ENCODE measurements around the gene ANO10. TPM values are rescaled to one million over a fixed set of nuclear protein-coding genes. Genes with fewer than 3 reads are reported as not detected.

The ANO10 gene
- polyA plus RNA-seq, 1 donor from 2014 or later, result 11.1 TPM

DNA sequence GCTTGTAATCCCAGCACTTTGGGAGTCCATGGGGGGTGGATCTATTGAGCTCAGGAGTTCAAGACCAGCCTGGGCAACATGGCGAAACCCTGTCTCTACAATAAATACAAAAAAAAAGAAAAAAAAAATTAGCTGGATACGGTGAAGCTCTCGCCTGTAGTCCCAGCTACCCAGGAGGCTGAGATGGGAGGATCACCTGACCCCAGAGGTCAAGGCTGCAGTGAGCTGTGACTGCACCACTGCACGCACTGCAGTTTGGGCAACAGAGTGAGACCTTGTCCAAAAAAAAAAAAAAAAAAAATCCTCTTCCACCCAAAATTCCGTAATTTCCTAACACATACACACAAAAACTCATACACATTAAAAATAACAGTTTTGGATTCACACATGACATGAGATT, 2.2 kb downstream of the ANO10 start:
- no peak overlapping the region for H3K9ac ChIP-seq (ENCODE audit: low read length)
- H3K27me3 ChIP-seq (ENCODE audit: insufficient read depth, low read depth, low read length), result no peaks in the 10 kb centered on the region
- H3K79me2 ChIP-seq (replicated peaks; ENCODE audit: insufficient read depth, low read length), result no peaks in the 10 kb centered on the region
- no peak overlapping the region for H3K4me2 ChIP-seq (ENCODE audit: low read length)
- no peaks in the 10 kb centered on the region for H3K36me3 ChIP-seq (ENCODE audit: insufficient read depth, low read length)
- no peaks in the 10 kb centered on the region for H4K20me1 ChIP-seq (ENCODE audit: insufficient read depth)
- H2AFZ ChIP-seq (ENCODE audit: low read depth, low read length), result no peak overlapping the region
- no peaks in the 10 kb centered on the region for H3K9me3 ChIP-seq (ENCODE audit: low read length)
- no peak overlapping the region for H3K27ac ChIP-seq (ENCODE audit: low read length)
- H3F3A ChIP-seq (ENCODE audit: insufficient read depth, low read length, poor library complexity, severe bottlenecking), result no peaks in the 10 kb centered on the region
- TF ChIP-seq, protein P1, sequence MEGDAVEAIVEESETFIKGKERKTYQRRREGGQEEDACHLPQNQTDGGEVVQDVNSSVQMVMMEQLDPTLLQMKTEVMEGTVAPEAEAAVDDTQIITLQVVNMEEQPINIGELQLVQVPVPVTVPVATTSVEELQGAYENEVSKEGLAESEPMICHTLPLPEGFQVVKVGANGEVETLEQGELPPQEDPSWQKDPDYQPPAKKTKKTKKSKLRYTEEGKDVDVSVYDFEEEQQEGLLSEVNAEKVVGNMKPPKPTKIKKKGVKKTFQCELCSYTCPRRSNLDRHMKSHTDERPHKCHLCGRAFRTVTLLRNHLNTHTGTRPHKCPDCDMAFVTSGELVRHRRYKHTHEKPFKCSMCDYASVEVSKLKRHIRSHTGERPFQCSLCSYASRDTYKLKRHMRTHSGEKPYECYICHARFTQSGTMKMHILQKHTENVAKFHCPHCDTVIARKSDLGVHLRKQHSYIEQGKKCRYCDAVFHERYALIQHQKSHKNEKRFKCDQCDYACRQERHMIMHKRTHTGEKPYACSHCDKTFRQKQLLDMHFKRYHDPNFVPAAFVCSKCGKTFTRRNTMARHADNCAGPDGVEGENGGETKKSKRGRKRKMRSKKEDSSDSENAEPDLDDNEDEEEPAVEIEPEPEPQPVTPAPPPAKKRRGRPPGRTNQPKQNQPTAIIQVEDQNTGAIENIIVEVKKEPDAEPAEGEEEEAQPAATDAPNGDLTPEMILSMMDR (IDR thresholded peaks at IDR 0.05; ENCODE audit: poor library complexity, severe bottlenecking), result no peak
- TF ChIP-seq TAF1 (IDR thresholded peaks at IDR 0.05; ENCODE audit: low read depth) (no peak), SMC3 (conservative IDR thresholded peaks at IDR 0.05; ENCODE audit: poor library complexity) (no peak), POLR2AphosphoS5 (IDR thresholded peaks at IDR 0.05) (no peak), MXI1 (conservative IDR thresholded peaks at IDR 0.05; ENCODE audit: poor library complexity, severe bottlenecking) (no peak), EZH2 (IDR thresholded peaks at IDR 0.05; ENCODE audit: borderline replicate concordance, insufficient read depth, low read length, poor library complexity, severe bottlenecking) (no peak), EP300 (conservative IDR thresholded peaks at IDR 0.05; ENCODE audit: poor library complexity, severe bottlenecking) (no peak)
- TF ChIP-seq, protein P2, sequence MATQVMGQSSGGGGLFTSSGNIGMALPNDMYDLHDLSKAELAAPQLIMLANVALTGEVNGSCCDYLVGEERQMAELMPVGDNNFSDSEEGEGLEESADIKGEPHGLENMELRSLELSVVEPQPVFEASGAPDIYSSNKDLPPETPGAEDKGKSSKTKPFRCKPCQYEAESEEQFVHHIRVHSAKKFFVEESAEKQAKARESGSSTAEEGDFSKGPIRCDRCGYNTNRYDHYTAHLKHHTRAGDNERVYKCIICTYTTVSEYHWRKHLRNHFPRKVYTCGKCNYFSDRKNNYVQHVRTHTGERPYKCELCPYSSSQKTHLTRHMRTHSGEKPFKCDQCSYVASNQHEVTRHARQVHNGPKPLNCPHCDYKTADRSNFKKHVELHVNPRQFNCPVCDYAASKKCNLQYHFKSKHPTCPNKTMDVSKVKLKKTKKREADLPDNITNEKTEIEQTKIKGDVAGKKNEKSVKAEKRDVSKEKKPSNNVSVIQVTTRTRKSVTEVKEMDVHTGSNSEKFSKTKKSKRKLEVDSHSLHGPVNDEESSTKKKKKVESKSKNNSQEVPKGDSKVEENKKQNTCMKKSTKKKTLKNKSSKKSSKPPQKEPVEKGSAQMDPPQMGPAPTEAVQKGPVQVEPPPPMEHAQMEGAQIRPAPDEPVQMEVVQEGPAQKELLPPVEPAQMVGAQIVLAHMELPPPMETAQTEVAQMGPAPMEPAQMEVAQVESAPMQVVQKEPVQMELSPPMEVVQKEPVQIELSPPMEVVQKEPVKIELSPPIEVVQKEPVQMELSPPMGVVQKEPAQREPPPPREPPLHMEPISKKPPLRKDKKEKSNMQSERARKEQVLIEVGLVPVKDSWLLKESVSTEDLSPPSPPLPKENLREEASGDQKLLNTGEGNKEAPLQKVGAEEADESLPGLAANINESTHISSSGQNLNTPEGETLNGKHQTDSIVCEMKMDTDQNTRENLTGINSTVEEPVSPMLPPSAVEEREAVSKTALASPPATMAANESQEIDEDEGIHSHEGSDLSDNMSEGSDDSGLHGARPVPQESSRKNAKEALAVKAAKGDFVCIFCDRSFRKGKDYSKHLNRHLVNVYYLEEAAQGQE (IDR thresholded peaks at IDR 0.05; ENCODE audit: borderline replicate concordance), result no peak
- H3K9me2 ChIP-seq (ENCODE audit: insufficient read depth, low read length), result no peaks in the 10 kb centered on the region
- no peak overlapping the region for H3K4me3 ChIP-seq (ENCODE audit: low read length)

DNA sequence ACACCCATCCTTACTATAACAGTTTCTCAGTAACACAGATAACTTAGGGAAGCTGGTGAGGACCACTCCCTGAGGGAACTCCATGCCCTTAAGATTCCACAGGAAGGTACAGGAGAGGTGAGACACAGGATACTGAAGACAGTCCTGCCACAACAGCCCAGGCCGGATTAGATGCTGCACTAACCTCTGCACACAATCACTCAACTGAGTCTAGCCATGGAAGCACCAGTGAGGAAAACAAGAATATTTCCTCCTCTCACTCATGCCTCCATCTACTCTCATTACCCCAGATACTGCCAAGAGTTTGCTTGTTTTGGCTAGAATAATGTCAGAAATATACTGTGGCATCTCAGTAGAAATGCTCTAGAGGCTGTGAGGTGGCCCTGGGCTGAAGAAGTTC, 3.7 kb downstream of the ANO10 start:
- Histone ChIP-seq H3K27me3 (ENCODE audit: insufficient read depth, low read depth, low read length) (no peaks in the 10 kb centered on the region), H3F3A (ENCODE audit: insufficient read depth, low read length, poor library complexity, severe bottlenecking) (no peaks in the 10 kb centered on the region)

More for the DNA sequence above, 3.7 kb downstream of the ANO10 start:
- no peaks in the 10 kb centered on the region for H3K9me3 ChIP-seq (ENCODE audit: low read length)
- no peak overlapping the region for H3K27ac ChIP-seq (ENCODE audit: low read length)
- H3K4me3 ChIP-seq (ENCODE audit: low read length), result no peak overlapping the region
- H3K9ac ChIP-seq (ENCODE audit: low read length), result no peak overlapping the region
- H3K79me2 ChIP-seq (replicated peaks; ENCODE audit: insufficient read depth, low read length), result no peaks in the 10 kb centered on the region
- H3K4me2 ChIP-seq (ENCODE audit: low read length), result no peak overlapping the region
- H4K20me1 ChIP-seq (ENCODE audit: insufficient read depth), result no peaks in the 10 kb centered on the region
- no peaks in the 10 kb centered on the region for H3K9me2 ChIP-seq (ENCODE audit: insufficient read depth, low read length)
- H2AFZ ChIP-seq (ENCODE audit: low read depth, low read length), result no peak overlapping the region
- TF ChIP-seq, protein P2 (IDR thresholded peaks at IDR 0.05; ENCODE audit: borderline replicate concordance), result no peak
- TF ChIP-seq TAF1 (IDR thresholded peaks at IDR 0.05; ENCODE audit: low read depth), result no peak
- TF ChIP-seq MXI1 (conservative IDR thresholded peaks at IDR 0.05; ENCODE audit: poor library complexity, severe bottlenecking), result no peak
- no peak for TF ChIP-seq EP300 (conservative IDR thresholded peaks at IDR 0.05; ENCODE audit: poor library complexity, severe bottlenecking)
- TF ChIP-seq, protein P1 (IDR thresholded peaks at IDR 0.05; ENCODE audit: poor library complexity, severe bottlenecking), result no peak
- no peak for TF ChIP-seq RAD21 (conservative IDR thresholded peaks at IDR 0.05)
- no peaks in the 10 kb centered on the region for H3K36me3 ChIP-seq (ENCODE audit: insufficient read depth, low read length)

Measured in neural cell (in vitro differentiated cells).